ENCODE data around the gene SLC26A6. TPM values are rescaled to one million over a fixed set of nuclear protein-coding genes. Genes with fewer than 3 reads are reported as not detected.

The SLC26A6 gene
- total RNA-seq, 1 donor from 2014 or later, result 57.2 TPM

- Mint-ChIP-seq H3K4me1 (peaks cover 13% of the 10 kb centered on the region), H3K4me3 (peak overlapping the region; percentile 61), H3K27ac (peak overlapping the region; percentile 94), H3K36me3 (ENCODE audit: low read depth) (peaks cover 26% of the 10 kb centered on the region), H3K27me3 (no peaks in the 10 kb centered on the region), H3K9me3 (peaks cover 13% of the 10 kb centered on the region)
- intact Hi-C loops (cut with micrococcal nuclease), result loop anchor here (1.0 kb wide), 2 partner anchors 21 to 42 kb away; partner anchors contain the start of gene SLC26A6
- DNase-seq, result no peak
Observed at GRCh38 chr3:48614044-48614443, 21.2 kb downstream of the SLC26A6 start.

GRCh38 chr3:48612309-48612708 is 23.0 kb downstream of the SLC26A6 start:
- Mint-ChIP-seq H3K9me3 (peaks cover 6% of the 10 kb centered on the region), H3K4me1 (peaks cover 22% of the 10 kb centered on the region), H3K27ac (no peak overlapping the region), H3K4me3 (no peak overlapping the region), H3K36me3 (ENCODE audit: low read depth) (peaks cover 27% of the 10 kb centered on the region), H3K27me3 (no peaks in the 10 kb centered on the region)
- intact Hi-C loops (cut with micrococcal nuclease), result no loop called here
- DNase-seq, result no peak

- Mint-ChIP-seq H3K4me3 (peak within 1 kb of the TSS; percentile 99), H3K36me3 (ENCODE audit: low read depth) (peaks cover 43% of the 10 kb centered on the region), H3K4me1 (peaks cover 22% of the 10 kb centered on the region), H3K27ac (peak within 1 kb of the TSS; percentile 99), H3K27me3 (no peaks in the 10 kb centered on the region), H3K9me3 (peaks cover 3% of the 10 kb centered on the region)
- DNase-seq, result peak; percentile 98
- intact Hi-C loops (cut with micrococcal nuclease), result loop anchor here (1.0 kb wide), 3 partner anchors 26 to 52 kb away; partner anchors contain the start of gene SLC26A6
Observed at GRCh38 chr3:48609088-48610005, 25.9 kb downstream of the SLC26A6 start, which contains the start of gene UQCRC1. TSS of gene UQCRC1 (minus strand) at chr3:48609646. CDS start at chr3:48609620, 26 bp downstream.

GRCh38 chr3:48607519-48607918 is 27.7 kb downstream of the SLC26A6 start:
- H3K36me3 Mint-ChIP-seq (ENCODE audit: low read depth), result peaks cover 52% of the 10 kb centered on the region
- no peak overlapping the region for H3K27ac Mint-ChIP-seq

GRCh38 chr3:48601622-48601994 is 33.7 kb downstream of the SLC26A6 start:
- no peaks in the 10 kb centered on the region for H3K4me1 Mint-ChIP-seq
- H3K27me3 Mint-ChIP-seq, result no peaks in the 10 kb centered on the region
- no peak overlapping the region for H3K27ac Mint-ChIP-seq
- no peak overlapping the region for H3K4me3 Mint-ChIP-seq
- no peaks in the 10 kb centered on the region for H3K9me3 Mint-ChIP-seq
- DNase-seq, result no peak
- intact Hi-C loops (cut with micrococcal nuclease), result no loop called here
- H3K36me3 Mint-ChIP-seq (ENCODE audit: low read depth), result peaks cover 52% of the 10 kb centered on the region

More at GRCh38 chr3:48607519-48607918, 27.7 kb downstream of the SLC26A6 start:
- H3K27me3 Mint-ChIP-seq, result no peaks in the 10 kb centered on the region
- H3K4me1 Mint-ChIP-seq, result peaks cover 13% of the 10 kb centered on the region
- no peak overlapping the region for H3K4me3 Mint-ChIP-seq
- no peaks in the 10 kb centered on the region for H3K9me3 Mint-ChIP-seq
- DNase-seq, result peak; percentile 70
- intact Hi-C loops (cut with micrococcal nuclease), result no loop called here

GRCh38 chr3:48600711-48601621 is 34.3 kb downstream of the SLC26A6 start:
- Mint-ChIP-seq H3K27me3 (peaks cover 3% of the 10 kb centered on the region), H3K27ac (no peak overlapping the region), H3K4me3 (no peak overlapping the region), H3K36me3 (ENCODE audit: low read depth) (peaks cover 51% of the 10 kb centered on the region), H3K4me1 (no peaks in the 10 kb centered on the region), H3K9me3 (no peaks in the 10 kb centered on the region)
- no peak for DNase-seq
- intact Hi-C loops (cut with micrococcal nuclease), result no loop called here

GRCh38 chr3:48599509-48600285 is 35.6 kb downstream of the SLC26A6 start:
- H3K27ac Mint-ChIP-seq, result no peak overlapping the region

GRCh38 chr3:48599077-48599501 is 36.2 kb downstream of the SLC26A6 start:
- Mint-ChIP-seq H3K36me3 (ENCODE audit: low read depth) (peaks cover 34% of the 10 kb centered on the region), H3K27ac (no peak overlapping the region), H3K9me3 (no peaks in the 10 kb centered on the region), H3K27me3 (peaks cover 12% of the 10 kb centered on the region), H3K4me1 (peaks cover 2% of the 10 kb centered on the region), H3K4me3 (no peak overlapping the region)
- no peak for DNase-seq
- intact Hi-C loops (cut with micrococcal nuclease), result no loop called here

More at GRCh38 chr3:48599509-48600285, 35.6 kb downstream of the SLC26A6 start:
- H3K9me3 Mint-ChIP-seq, result no peaks in the 10 kb centered on the region
- H3K4me3 Mint-ChIP-seq, result no peak overlapping the region
- H3K27me3 Mint-ChIP-seq, result peaks cover 6% of the 10 kb centered on the region
- H3K4me1 Mint-ChIP-seq, result no peaks in the 10 kb centered on the region
- peaks cover 40% of the 10 kb centered on the region for H3K36me3 Mint-ChIP-seq (ENCODE audit: low read depth)
- intact Hi-C loops (cut with micrococcal nuclease), result no loop called here
- no peak for DNase-seq

GRCh38 chr3:48598323-48599076 is 36.8 kb downstream of the SLC26A6 start:
- no peaks in the 10 kb centered on the region for H3K9me3 Mint-ChIP-seq
- intact Hi-C loops (cut with micrococcal nuclease), result no loop called here
- no peak overlapping the region for H3K27ac Mint-ChIP-seq
- no peak overlapping the region for H3K4me3 Mint-ChIP-seq
- H3K27me3 Mint-ChIP-seq, result peaks cover 16% of the 10 kb centered on the region
- peaks cover 30% of the 10 kb centered on the region for H3K36me3 Mint-ChIP-seq (ENCODE audit: low read depth)
- no peak for DNase-seq
- peaks cover 2% of the 10 kb centered on the region for H3K4me1 Mint-ChIP-seq

- peak overlapping the region; percentile 9 for H3K27ac Mint-ChIP-seq
Observed at GRCh38 chr3:48597408-48597800, 37.9 kb downstream of the SLC26A6 start.

GRCh38 chr3:48596676-48597407 is 38.4 kb downstream of the SLC26A6 start:
- no peak overlapping the region for H3K4me3 Mint-ChIP-seq
- no peak for DNase-seq
- H3K27ac Mint-ChIP-seq, result peak overlapping the region; percentile 9
- H3K27me3 Mint-ChIP-seq, result peaks cover 16% of the 10 kb centered on the region
- H3K9me3 Mint-ChIP-seq, result no peaks in the 10 kb centered on the region
- intact Hi-C loops (cut with micrococcal nuclease), result no loop called here
- H3K36me3 Mint-ChIP-seq (ENCODE audit: low read depth), result peaks cover 20% of the 10 kb centered on the region
- peaks cover 2% of the 10 kb centered on the region for H3K4me1 Mint-ChIP-seq

More at GRCh38 chr3:48597408-48597800, 37.9 kb downstream of the SLC26A6 start:
- H3K27me3 Mint-ChIP-seq, result peaks cover 16% of the 10 kb centered on the region
- no peak for DNase-seq
- H3K4me3 Mint-ChIP-seq, result no peak overlapping the region
- intact Hi-C loops (cut with micrococcal nuclease), result no loop called here
- no peaks in the 10 kb centered on the region for H3K9me3 Mint-ChIP-seq
- peaks cover 2% of the 10 kb centered on the region for H3K4me1 Mint-ChIP-seq
- peaks cover 22% of the 10 kb centered on the region for H3K36me3 Mint-ChIP-seq (ENCODE audit: low read depth)

- Mint-ChIP-seq H3K4me3 (no peak overlapping the region), H3K27me3 (peaks cover 16% of the 10 kb centered on the region), H3K27ac (no peak overlapping the region), H3K36me3 (ENCODE audit: low read depth) (peaks cover 18% of the 10 kb centered on the region), H3K9me3 (no peaks in the 10 kb centered on the region), H3K4me1 (peaks cover 2% of the 10 kb centered on the region)
- intact Hi-C loops (cut with micrococcal nuclease), result no loop called here
- no peak for DNase-seq
Observed at GRCh38 chr3:48596157-48596556, 39.1 kb downstream of the SLC26A6 start.
